CD4-positive, alpha-beta T cell (primary cell): Measurements from ENCODE around the gene CYP26B1. TPM values are rescaled to one million over a fixed set of nuclear protein-coding genes. Genes with fewer than 3 reads are reported as not detected.

ENCODE experiments used
- ATAC-seq: fragments of 200-7000 bp; cut with Tn5 transposase; one replicate; pipeline ENCODE4 v1.10.0; 2022; ENCODE audit warnings: mild to moderate bottlenecking; ENCODE audit not compliant: poor library complexity
- CTCF ChIA-PET: fragments of 350-600 bp; sonication (Branson Sonifier 250); formaldehyde crosslinking; loops from one replicate; lab custom pipeline; 2021; ENCODE audit warnings: antibody characterized with exemption, inconsistent platforms; lab: Charles Lee
- POLR2A ChIA-PET: fragments of 350-600 bp; sonication (Branson Sonifier 250); formaldehyde crosslinking; loops from one replicate; lab custom pipeline; 2021; ENCODE audit warnings: antibody characterized with exemption, inconsistent platforms; lab: Charles Lee
- DNase-seq, 14 experiments: peaks; one replicate each; pipeline ENCODE4 v3.0.0-alpha.2; 2013 to 2020; ENCODE audit warnings: mixed read lengths in 2 of 14
- H3K27ac ChIP-seq, 2 donors: one replicate each; pipeline versions ENCODE4 v1.5.1 to v1.7.0; 2013; ENCODE audit warnings: low read length in 2 of 2, low read depth in 1 of 2, mild to moderate bottlenecking in 1 of 2
- H3K27me3 ChIP-seq, 2 experiments: 1 replicate in 1 of 2; 2 replicates in 1 of 2; pipeline versions ENCODE4 v1.6.1 to v1.7.0; 2013; ENCODE audit warnings: low read length in 2 of 2, control low read depth in 1 of 2, mild to moderate bottlenecking in 1 of 2, moderate library complexity in 1 of 2; ENCODE audit not compliant: insufficient read depth in 2 of 2, control insufficient read depth in 1 of 2
- H3K36me3 ChIP-seq: one replicate; pipeline ENCODE4 v1.6.1; 2013; ENCODE audit warnings: low read length, control low read depth; ENCODE audit not compliant: insufficient read depth
- H3K4me1 ChIP-seq: one replicate; pipeline ENCODE4 v1.6.1; 2013; ENCODE audit warnings: low read length, control low read depth; ENCODE audit not compliant: insufficient read depth
- H3K4me3 ChIP-seq: one replicate; pipeline ENCODE4 v1.5.1; 2013; ENCODE audit warnings: mild to moderate bottlenecking, low read length, moderate library complexity
- H3K9me3 ChIP-seq, 2 experiments: 1 replicate in 1 of 2; 2 replicates in 1 of 2; pipeline versions ENCODE4 v1.6.1 to v1.7.0; 2013; ENCODE audit warnings: low read length in 2 of 2, mild to moderate bottlenecking in 2 of 2, control low read depth in 1 of 2, moderate library complexity in 1 of 2; ENCODE audit not compliant: control insufficient read depth in 1 of 2, insufficient read depth in 1 of 2
- H3K27ac Mint-ChIP-seq: one replicate; pipeline ENCODE4 v1.8.0; 2020; ENCODE audit warnings: mixed read lengths
- H3K27me3 Mint-ChIP-seq: one replicate; pipeline ENCODE4 v1.8.0; 2021; ENCODE audit warnings: mixed read lengths
- H3K36me3 Mint-ChIP-seq: one replicate; pipeline ENCODE4 v1.8.0; 2021; ENCODE audit warnings: low read depth, mixed read lengths
- H3K4me1 Mint-ChIP-seq: one replicate; pipeline ENCODE4 v1.8.0; 2021; ENCODE audit warnings: low read depth, mixed read lengths
- H3K4me3 Mint-ChIP-seq: one replicate; pipeline ENCODE4 v1.8.0; 2020; ENCODE audit warnings: mild to moderate bottlenecking, mixed read lengths
- H3K9me3 Mint-ChIP-seq: one replicate; pipeline ENCODE4 v1.8.0; 2020; ENCODE audit warnings: mixed read lengths
- CTCF ChIP-seq: fragments of 200-600 bp; IDR thresholded peaks from one replicate; pipeline ENCODE4 v1.8.0; 2022; ENCODE audit warnings: antibody characterized with exemption, mild to moderate bottlenecking
- intact Hi-C, 2 experiments: fragments of 100-400 bp; cut with DNase I in 1 of 2; cut with micrococcal nuclease in 1 of 2; formaldehyde crosslinking; loops; one replicate each; pipeline versions ENCODE4 v1.15.1 to v1.9.0; 2023 to 2025; cut with DNase I, micrococcal nuclease
- total RNA-seq, 174 experiments: library from RNA in 2 of 174; stranded (reverse) in 2 of 174; gene quantifications; one replicate each; pipeline ENCODE4 v1.2.3 and lab custom pipeline; 2021 to 2026

CYP26B1 gene
- total RNA-seq, 2 experiments from 2014 or later, result 0.05 TPM; not detected in 1

GRCh38 chr2:72138921-72139381 lies 8.7 kb downstream of the CYP26B1 start:
- H3K27ac Mint-ChIP-seq, result no peak overlapping the region
- H3K4me1 Mint-ChIP-seq, result peaks cover 4% of the 10 kb centered on the region
- Histone ChIP-seq H3K27me3 (peaks cover 8 to 11% of the 10 kb centered on the region in 2 experiments), H3K36me3 (no peaks in the 10 kb centered on the region), H3K4me3 (no peak overlapping the region), H3K9me3 (peaks cover 0 to 11% of the 10 kb centered on the region in 2 experiments), H3K4me1 (peaks cover 5% of the 10 kb centered on the region), H3K27ac (no peak overlapping the region)
- no peaks in the 10 kb centered on the region for H3K9me3 Mint-ChIP-seq
- DNase-seq (peak in 1 of 14 experiments; percentile 28), ATAC-seq (no peak)
- intact Hi-C loops, result loop anchor here in 1 of 2 experiments (5.0 kb wide), 1 partner anchor 837 kb away; no protein-coding TSS in a partner anchor
- H3K4me3 Mint-ChIP-seq, result no peak overlapping the region
- ChIA-PET CTCF (no interaction called here), POLR2A (no interaction called here)
- TF ChIP-seq CTCF, result no peak
- H3K36me3 Mint-ChIP-seq, result no peaks in the 10 kb centered on the region
- H3K27me3 Mint-ChIP-seq, result peaks cover 25% of the 10 kb centered on the region

GRCh38 chr2:72138011-72138881 lies 9.4 kb downstream of the CYP26B1 start:
- ChIA-PET POLR2A (no interaction called here), CTCF (no interaction called here)
- no peaks in the 10 kb centered on the region for H3K36me3 ChIP-seq
- Mint-ChIP-seq H3K27ac (no peak overlapping the region), H3K4me1 (peaks cover 4% of the 10 kb centered on the region), H3K27me3 (peaks cover 19% of the 10 kb centered on the region), H3K36me3 (no peaks in the 10 kb centered on the region), H3K9me3 (no peaks in the 10 kb centered on the region), H3K4me3 (no peak overlapping the region)
- H3K9me3 ChIP-seq, result peaks cover 0 to 6% of the 10 kb centered on the region in 2 experiments
- peaks cover 5% of the 10 kb centered on the region for H3K4me1 ChIP-seq
- H3K27ac ChIP-seq, result no peak overlapping the region
- ATAC-seq (no peak), DNase-seq (no peak)
- intact Hi-C loops, result loop anchor here in 1 of 2 experiments (5.0 kb wide), 1 partner anchor 836 kb away; no protein-coding TSS in a partner anchor
- peaks cover 5% of the 10 kb centered on the region in 2 experiments for H3K27me3 ChIP-seq
- TF ChIP-seq CTCF, result no peak
- no peak overlapping the region for H3K4me3 ChIP-seq

GRCh38 chr2:72137498-72138010 lies 10.1 kb downstream of the CYP26B1 start:
- Histone ChIP-seq H3K36me3 (no peaks in the 10 kb centered on the region), H3K9me3 (peaks cover 0 to 5% of the 10 kb centered on the region in 2 experiments), H3K27ac (no peak overlapping the region), H3K4me3 (no peak overlapping the region), H3K4me1 (peaks cover 5% of the 10 kb centered on the region), H3K27me3 (peaks cover 1 to 5% of the 10 kb centered on the region in 2 experiments)
- Mint-ChIP-seq H3K9me3 (no peaks in the 10 kb centered on the region), H3K27me3 (peaks cover 19% of the 10 kb centered on the region), H3K4me1 (peaks cover 4% of the 10 kb centered on the region), H3K27ac (no peak overlapping the region), H3K4me3 (no peak overlapping the region), H3K36me3 (no peaks in the 10 kb centered on the region)
- CTCF ChIA-PET, result no interaction called here
- peak; percentile 84 for TF ChIP-seq CTCF
- POLR2A ChIA-PET, result no interaction called here
- peak in 13 of 14 experiments; percentile 28 to 70 (median 47) for DNase-seq
- intact Hi-C loops, result loop anchor here in 1 of 2 experiments (5.0 kb wide), 1 partner anchor 835 kb away; no protein-coding TSS in a partner anchor
- ATAC-seq, result peak; percentile 71
